ENCODE data around the gene RPS3. TPM values are rescaled to one million over a fixed set of nuclear protein-coding genes. Genes with fewer than 3 reads are reported as not detected.

The RPS3 gene
- total RNA-seq, 5 donors from 2014 or later (not counting 1 experiment from before 2014, with no cell fraction given): 4,604 to 5,380 (median 4,830) TPM

DNA sequence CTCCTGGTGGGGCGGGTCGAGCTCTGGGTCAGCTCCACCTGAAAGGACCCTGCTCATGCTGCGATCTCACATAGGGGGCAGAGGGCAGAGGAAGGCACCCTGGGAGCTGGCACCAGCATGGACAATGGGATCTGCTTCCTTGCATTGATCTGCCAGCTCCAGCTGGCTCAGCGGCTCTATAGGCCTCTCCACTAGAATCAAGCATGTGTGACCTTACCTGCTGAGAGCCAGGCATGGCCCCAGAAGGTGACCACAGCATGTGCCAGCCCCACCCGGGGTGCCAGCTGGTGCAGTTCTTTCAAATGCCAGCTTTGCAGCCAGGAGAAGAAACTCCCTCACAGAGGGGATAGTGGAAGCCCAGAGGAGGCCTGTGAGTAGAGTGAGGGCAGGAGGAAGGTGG lies 55.7 kb downstream of the RPS3 start:
- H3K9me3 ChIP-seq: no peaks in the 10 kb centered on the region
- H3K4me3 ChIP-seq (ENCODE audit: control insufficient read depth in 1 of 2, extremely low read depth in 1 of 2, low read length in 1 of 2): no peak overlapping the region
- H3K4me1 ChIP-seq (ENCODE audit: control insufficient read depth in 1 of 2, extremely low read depth in 1 of 2, insufficient read depth in 2 of 2, low read length in 2 of 2): no peaks in the 10 kb centered on the region
- no peaks in the 10 kb centered on the region for H3K4me1 Mint-ChIP-seq
- H3K4me3 Mint-ChIP-seq: no peak overlapping the region
- CTCF ChIA-PET: interaction anchor here in 1 of 2 donors (0.9 to 1.3 kb wide), 2 partner anchors 10 to 77 kb away, joined by 4 read pairs; no protein-coding TSS in a partner anchor
- H3K36me3 Mint-ChIP-seq: peaks cover 4% of the 10 kb centered on the region
- peaks cover 0 to 4% of the 10 kb centered on the region in 2 experiments for H3K27me3 ChIP-seq (replicated peaks in 1 of 2; ENCODE audit: control insufficient read depth in 2 of 2, extremely low read depth in 1 of 2, insufficient read depth in 2 of 2, low read length in 1 of 2)
- no peak overlapping the region for H3K27ac ChIP-seq (ENCODE audit: low read length)
- ATAC-seq (replicated peaks in 1 of 4) (no peak), DNase-seq (no peak)
- H3K27ac Mint-ChIP-seq: no peak overlapping the region
- no peaks in the 10 kb centered on the region for H3K9me3 Mint-ChIP-seq
- POLR2A ChIA-PET: interaction anchor here in 1 of 2 donors (0.6 kb wide), 2 partner anchors 73 to 78 kb away, joined by 3 to 4 read pairs; no protein-coding TSS in a partner anchor
- WGBS (ENCODE audit: insufficient coverage): 78% methylated on average over 4 of the region's 5 CpGs
- peaks cover 4 to 8% of the 10 kb centered on the region in 2 donors for H3K36me3 ChIP-seq (ENCODE audit: control insufficient read depth in 2 of 2, extremely low read depth in 1 of 2, insufficient read depth in 1 of 2, low read length in 1 of 2)
- no peaks in the 10 kb centered on the region for H3K27me3 Mint-ChIP-seq

Other genes starting within 250 kb of the RPS3 start
- gene SLCO2B1, start 248.4 kb upstream of the RPS3 start, total RNA-seq: under 1 TPM in 3 of 5 donors, not detected in 2; 0.55 to 0.79 (median 0.63) TPM
- under 1 TPM; 0.13 to 0.59 (median 0.47) TPM for gene TPBGL, start 158.7 kb upstream of the RPS3 start, total RNA-seq
- gene ARRB1, start 47.9 kb upstream of the RPS3 start, total RNA-seq: 10 to 100 TPM; 37.2 to 57.3 (median 47.3) TPM
- gene KLHL35, start 33.7 kb downstream of the RPS3 start, total RNA-seq: 1 to 10 TPM in 4 of 5 donors, under 1 TPM in 1; 0.33 to 2.9 (median 1.5) TPM
- gene GDPD5, start 126.4 kb downstream of the RPS3 start, total RNA-seq: 10 to 100 TPM; 31.4 to 81.3 (median 70.9) TPM
- 10 to 100 TPM in 3 of 5 donors, 1 to 10 TPM in 2; 5.2 to 16.4 (median 13.9) TPM for gene SERPINH1, start 162.7 kb downstream of the RPS3 start, total RNA-seq

Data from T-cell (primary cell).